Measurements from ENCODE around the gene TYRO3.
"Not testable (repeated sequence)": the region's sequence is repeated elsewhere in the genome, so short reads cannot be mapped to it uniquely, and the experiment has no call there.

TYRO3 gene

DNA sequence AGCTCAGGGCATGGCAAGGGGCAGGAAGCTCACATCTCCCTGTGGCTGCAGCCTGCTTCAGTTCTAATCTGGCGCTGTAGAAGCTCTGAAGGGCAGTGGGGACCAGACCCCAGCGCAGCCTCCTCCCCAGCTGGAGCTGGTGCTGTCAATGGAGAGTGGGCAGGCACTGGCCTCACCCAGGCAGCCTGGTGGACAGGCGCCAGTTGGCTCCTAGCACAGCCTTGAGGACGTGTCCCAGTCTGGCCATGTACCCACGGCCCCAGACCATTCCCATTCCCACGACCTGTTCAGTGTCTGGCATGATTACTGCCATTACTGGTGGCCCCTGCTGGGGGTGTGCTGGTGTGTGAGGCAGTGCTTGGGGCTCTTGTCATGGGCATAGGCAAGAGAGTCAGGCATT is 16.3 kb downstream of the TYRO3 start:
- no peak for DNase-seq

DNA sequence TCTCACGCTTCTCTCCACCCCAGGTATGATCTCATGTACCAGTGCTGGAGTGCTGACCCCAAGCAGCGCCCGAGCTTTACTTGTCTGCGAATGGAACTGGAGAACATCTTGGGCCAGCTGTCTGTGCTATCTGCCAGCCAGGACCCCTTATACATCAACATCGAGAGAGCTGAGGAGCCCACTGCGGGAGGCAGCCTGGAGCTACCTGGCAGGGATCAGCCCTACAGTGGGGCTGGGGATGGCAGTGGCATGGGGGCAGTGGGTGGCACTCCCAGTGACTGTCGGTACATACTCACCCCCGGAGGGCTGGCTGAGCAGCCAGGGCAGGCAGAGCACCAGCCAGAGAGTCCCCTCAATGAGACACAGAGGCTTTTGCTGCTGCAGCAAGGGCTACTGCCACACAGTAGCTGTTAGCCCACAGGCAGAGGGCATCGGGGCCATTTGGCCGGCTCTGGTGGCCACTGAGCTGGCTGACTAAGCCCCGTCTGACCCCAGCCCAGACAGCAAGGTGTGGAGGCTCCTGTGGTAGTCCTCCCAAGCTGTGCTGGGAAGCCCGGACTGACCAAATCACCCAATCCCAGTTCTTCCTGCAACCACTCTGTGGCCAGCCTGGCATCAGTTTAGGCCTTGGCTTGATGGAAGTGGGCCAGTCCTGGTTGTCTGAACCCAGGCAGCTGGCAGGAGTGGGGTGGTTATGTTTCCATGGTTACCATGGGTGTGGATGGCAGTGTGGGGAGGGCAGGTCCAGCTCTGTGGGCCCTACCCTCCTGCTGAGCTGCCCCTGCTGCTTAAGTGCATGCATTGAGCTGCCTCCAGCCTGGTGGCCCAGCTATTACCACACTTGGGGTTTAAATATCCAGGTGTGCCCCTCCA is 19.1 kb downstream of the TYRO3 start:
- DNase-seq, result no peak

DNA sequence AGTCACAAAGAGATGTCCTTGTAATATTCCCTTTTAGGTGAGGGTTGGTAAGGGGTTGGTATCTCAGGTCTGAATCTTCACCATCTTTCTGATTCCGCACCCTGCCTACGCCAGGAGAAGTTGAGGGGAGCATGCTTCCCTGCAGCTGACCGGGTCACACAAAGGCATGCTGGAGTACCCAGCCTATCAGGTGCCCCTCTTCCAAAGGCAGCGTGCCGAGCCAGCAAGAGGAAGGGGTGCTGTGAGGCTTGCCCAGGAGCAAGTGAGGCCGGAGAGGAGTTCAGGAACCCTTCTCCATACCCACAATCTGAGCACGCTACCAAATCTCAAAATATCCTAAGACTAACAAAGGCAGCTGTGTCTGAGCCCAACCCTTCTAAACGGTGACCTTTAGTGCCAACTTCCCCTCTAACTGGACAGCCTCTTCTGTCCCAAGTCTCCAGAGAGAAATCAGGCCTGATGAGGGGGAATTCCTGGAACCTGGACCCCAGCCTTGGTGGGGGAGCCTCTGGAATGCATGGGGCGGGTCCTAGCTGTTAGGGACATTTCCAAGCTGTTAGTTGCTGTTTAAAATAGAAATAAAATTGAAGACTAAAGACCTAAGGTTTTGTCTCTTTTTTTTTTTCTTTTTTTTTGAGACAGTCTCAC is 19.8 kb downstream of the TYRO3 start:
- DNase-seq, result no peak

DNA sequence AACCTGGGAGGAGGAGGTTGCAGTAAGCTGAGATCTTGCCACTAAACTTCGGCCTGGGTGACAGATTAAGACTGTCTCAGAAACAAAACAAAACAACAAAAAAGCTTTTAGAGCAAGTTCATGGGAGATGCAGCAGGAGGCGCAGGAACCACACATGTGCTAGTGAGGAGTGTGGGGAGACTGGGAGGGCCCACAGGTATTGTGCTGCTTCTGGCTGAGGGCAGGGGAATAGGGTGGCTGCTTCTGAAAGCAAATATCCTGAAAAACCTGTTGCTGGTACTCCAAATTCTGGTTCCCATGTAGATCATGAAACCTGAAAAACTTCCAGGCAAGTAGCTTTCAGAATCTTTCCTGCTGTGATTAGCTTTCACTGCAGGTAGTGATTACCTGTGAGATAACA is 22.1 kb downstream of the TYRO3 start:
- DNase-seq, result peak; percentile 44

DNA sequence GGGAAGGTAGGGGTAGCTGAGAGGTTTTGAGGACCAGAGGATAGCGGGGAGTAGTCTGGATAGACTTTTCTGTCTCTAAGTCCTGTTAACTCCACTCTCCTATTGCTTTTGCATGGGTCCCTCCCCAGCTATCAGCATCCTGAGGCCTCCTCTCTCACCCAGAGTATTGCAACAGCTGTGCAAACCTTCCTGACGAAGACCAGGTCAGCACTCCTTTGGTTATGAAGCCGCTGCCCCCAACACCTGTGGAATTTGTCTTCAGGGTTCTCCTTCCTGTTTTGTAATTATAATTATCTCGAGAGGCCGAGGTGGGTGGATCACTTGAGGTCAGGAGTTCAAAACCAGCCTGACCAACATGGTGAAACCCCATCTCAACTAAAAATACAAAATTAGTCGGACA is 24.8 kb downstream of the TYRO3 start:
- peak; percentile 67 for DNase-seq

DNA sequence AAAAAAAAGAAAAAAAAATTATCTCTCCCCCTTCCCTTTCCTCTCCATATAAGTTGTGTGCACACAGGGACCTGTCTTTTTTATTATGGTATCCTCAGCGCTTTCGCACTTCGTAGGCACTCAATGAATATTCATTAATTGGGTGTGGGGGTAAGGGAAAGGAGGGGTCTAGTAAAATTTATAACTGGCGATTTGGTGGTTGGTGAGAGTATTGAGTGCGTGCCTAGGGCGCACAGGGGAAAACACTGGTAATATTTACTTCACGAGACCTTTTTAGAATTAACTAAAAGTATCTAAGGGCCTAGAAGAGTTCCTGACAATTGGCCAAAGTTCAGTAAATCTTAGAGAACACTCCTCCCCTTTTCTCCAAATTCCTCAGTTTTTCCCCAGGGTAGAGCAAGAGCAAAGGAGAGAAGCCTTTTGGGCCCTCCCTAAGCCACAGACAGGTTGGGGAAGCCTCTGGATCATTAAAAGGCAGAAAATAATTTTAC is 25.7 kb downstream of the TYRO3 start:
- no peak for DNase-seq

DNA sequence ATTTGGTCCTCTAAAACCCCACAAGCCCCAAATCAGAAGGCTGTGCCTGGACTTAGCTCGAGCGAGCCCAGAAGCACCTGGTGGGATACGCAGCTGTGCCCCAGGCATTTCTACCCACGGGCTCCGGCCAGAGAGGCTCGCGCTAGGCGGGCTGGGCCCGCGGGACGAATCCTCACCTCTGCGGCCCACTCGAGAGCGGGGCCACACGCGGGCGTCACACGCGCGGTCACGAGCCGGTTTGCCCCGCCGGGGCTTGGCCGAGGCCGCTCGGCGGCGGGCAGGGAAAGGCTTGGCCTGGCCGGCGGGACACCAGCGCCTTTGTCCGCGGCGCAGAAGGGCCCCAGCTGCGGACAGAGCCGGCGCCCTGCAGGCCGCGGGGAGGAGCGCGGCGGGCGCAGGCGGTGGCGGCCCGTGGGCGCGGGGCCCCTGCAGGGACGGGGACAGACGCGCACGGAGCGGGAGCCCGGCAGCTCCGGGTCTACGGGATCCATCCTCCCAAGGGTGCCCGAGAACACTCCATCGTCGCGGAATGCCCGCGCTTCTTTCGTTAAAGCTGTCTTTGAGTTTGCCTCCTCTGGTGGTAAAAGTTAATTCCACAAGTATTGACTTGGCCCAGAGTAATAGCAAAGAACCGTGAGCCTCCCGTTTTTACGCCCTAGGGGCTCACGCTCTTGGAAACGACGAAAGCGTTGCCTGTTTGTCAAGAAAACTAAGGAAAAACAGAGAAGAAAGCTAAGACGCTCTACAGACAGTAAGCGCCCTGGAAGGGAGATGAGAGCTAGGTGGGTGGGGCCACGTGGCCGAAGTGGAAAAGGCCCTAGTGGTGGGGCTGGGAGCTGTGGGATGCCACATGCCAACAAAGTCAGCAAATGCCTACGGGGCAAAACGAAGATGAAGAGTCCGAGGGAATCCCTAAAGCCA is 26.4 kb downstream of the TYRO3 start:
- peak; percentile 46 for DNase-seq

DNA sequence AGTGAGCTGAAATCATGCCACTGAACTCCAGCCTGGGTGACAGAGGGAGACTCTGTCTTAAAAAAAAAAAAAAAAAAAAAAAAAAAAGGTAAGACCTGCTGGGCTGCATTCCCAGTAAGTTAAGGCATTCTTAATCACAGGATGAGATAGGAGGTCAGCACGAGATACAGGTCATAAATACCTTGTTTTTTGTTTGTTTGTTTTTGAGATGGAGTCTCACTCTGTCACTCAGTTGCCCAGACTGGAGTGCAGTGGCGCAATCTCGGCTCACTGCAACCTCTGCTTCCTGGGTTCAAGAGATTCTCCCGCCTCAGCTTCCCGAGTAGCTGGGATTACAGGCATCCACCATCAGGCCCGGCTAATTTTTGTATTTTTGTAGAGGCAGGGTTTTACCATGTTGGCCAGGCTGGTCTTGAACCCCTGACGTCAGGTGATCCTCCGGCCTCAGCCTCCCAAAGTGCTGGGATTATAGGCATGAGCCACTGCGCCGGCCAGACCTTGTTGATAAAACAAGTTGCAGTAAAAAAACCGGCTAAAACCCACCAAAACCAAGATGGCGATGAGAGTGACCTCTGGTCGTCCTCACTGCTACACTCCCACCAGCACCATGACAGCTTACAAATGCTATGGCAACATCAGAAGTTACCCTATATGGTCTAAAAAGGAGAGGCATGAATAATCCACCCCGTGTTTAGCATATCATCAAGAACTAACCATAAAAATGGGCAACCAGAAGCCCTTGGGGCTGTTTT is 27.7 kb downstream of the TYRO3 start:
- DNase-seq, result not testable (repeated sequence)

DNA sequence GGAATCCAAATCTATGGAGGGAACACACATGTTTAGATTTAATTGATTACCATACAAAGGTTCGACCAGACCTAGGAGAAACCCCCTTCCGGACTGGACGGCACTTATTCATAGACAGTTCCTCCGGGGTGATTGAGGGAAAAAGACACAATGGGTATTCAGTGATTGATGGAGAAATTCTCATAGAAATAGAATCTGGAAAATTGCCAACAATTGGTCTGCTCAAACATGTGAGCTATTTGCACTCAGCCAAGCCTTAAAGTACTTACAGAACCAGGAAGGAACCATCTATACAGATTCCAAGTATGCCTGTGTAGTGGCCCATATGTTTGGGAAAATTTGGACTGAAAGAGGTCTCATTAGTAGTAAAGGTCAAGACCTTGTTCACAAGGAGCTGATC is 30.0 kb downstream of the TYRO3 start:
- not testable (repeated sequence) for DNase-seq

DNA sequence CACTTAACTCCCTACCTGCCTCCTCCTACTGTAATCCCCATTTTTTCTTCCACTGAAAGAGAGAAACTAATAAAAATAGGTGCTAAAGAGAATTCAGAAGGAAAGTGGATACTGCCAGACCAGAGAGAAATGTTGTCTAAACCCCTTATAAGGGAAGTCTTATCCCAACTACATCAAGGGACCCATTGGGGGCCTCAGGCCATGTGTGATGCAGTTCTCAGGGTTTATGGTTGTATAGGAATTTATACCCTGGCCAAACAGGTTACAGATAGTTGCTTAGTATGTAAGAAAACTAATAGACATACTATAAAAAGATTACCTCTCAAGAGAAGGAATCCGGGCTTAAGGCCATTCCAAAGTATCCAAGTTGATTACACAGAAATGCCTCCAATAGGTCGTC is 30.6 kb downstream of the TYRO3 start:
- DNase-seq, result not testable (repeated sequence)

DNA sequence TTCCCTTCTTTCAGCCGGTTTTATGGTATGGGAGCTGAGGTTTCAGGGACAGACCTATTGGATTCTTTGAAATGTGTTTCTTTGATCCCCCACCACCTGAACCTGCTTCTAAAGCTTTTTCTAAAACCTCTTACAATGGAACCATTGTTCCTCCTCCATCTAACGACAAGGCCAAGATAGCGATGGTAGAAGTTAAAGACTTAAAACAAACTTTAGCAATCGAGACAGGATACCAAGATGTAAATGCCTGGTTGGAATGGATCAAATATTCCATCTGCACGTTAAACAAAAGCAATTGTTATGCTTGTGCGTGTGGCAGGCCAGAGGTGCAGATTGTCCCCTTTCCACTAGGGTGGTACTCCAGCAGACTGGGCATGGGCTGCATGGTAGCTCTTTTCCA is 32.2 kb downstream of the TYRO3 start:
- not testable (repeated sequence) for DNase-seq

DNA sequence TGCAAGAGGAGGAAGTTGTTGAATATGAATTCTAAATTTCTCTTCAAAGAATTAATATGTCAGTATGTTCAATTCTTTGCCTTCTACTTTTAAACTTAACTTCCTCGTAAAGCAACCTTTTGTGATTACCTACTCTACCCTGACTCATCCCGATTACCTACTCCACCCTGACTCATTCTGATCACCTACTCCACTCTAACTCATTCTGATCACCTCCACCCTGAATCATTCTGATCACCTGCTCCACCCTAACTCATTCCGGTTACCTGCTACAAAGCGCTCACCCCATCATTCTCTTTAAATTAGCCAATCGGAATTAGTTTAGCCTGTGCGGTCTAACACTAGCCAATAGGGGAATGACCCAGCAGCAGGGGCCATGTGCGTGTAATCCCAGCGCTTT is 33.7 kb downstream of the TYRO3 start:
- DNase-seq, result not testable (repeated sequence)

DNA sequence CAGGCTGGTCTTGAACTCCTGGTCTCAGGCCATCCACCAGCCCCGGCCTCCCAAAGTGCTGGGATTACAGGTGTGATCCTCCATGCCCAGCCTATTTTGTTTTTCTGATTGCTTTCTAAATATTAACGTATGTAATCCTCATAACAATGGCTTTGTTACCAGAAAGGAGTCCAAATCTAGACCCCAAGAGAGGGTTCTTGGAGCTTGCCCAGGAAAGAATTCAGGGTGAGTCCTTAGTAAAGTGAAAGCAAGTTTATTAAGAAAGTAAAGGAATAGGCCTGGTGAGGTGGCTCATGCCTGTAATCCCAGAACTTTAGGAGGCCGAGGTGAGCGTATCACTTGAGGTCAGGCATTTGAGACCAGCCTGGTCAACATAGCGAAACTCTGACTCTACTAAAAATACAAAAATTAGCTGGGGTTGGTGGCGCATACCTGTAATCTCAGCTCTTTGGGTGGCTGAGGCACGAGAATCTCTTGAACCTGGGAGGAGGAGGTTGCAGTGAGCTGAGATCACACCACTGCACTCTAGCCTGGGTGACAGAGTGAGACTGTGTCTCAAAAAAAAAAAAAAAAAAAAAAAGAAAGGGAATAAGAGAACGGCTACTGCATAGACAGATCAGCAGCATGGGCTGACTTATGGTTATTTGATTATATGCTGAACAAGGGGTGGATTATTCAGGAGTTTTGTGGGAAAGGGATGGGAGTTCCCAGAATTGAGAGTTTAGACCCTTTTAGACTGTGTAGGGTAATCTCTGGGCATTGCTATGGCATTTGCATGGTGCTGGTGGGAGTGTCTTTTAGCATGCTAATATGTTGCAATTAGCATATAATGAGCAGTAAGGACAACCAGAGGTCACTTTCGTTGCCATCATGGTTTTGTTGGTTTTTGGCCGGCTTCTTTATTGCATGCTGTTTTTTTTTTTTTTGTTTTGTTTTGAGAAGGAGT is 36.1 kb downstream of the TYRO3 start:
- no peak for DNase-seq

DNA sequence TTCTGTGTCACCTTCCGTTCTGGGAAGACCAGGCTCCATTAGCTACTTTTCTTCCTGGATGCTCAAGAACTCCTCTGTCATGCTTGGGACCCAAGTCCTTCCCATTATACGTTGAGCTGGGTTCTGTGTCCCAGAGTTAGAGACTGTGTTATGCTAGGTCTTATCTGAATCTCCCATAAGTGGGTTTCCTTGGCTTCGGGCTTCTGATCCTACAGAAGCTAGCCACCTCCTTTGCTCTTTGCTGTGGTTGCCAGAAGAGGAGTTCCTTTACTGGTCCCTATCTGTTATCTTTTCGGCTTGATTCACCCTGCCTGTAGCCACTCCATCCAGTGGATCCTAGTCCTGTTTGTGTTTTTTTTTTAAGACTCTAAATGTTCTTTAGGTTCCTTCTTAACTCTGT is 38.0 kb downstream of the TYRO3 start:
- no peak for DNase-seq

DNA sequence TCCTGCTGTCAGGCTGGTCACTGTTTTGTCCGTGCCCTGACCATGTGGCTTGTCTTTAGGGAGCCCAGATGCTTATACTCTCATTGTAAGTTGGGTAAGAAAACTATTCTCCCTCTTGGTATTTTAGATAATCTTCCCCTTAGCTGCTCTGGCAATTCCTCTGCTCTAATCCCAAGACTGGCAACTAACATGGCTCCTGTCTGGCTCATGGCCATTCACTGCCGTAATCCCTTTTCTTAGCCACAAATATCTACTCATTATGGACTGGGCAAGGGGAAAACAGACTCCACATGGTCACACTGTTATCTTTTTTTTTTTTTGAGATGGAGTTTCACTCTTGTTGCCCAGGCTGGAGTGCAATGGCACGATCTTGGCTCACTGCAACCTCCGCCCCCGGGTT is 38.8 kb downstream of the TYRO3 start:
- DNase-seq, result no peak

DNA sequence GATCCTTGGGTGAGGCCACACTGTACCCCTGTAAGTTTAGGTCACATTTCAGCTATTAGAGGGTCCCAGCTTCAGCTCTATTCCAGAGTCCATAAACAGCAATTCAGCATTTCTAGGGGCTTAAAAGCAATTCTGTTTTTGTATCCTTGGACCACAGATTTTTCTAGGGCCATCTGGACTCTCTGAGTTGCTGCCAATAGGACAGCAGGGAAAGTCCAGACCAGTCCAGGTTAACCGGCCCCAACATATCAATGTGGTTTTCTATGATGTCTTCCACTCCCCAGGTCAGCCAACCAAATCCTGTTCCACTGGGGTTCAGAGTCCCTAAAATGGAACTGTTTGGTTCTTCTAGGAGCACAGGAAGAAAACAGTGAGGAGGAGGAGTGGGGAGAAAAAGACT is 40.0 kb downstream of the TYRO3 start:
- no peak for DNase-seq

DNA sequence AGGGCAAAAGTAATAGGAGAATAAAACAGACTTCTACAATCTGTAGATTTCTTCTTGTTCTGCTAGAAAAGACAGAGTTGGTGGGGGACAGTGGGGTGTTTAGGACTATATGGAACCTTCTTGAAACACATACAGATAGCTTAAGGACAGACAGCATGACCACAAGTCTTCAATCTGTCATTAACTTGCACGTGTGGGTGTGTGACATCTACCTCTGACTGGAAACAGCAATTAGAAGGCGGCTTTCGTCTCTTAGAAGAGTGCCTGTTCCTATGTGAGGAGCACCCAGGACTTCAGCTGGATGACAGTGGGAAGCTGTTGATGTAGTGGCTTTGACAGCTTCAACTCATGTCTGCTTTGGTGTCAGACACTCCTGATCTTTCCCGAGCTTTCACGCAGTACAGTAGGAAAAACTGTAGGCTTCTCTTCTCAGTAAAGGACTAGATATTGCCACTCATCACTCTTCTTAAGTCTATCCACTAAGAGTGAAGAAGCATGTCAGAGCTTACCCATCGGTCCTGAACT is 44.5 kb downstream of the TYRO3 start:
- no peak for DNase-seq

DNA sequence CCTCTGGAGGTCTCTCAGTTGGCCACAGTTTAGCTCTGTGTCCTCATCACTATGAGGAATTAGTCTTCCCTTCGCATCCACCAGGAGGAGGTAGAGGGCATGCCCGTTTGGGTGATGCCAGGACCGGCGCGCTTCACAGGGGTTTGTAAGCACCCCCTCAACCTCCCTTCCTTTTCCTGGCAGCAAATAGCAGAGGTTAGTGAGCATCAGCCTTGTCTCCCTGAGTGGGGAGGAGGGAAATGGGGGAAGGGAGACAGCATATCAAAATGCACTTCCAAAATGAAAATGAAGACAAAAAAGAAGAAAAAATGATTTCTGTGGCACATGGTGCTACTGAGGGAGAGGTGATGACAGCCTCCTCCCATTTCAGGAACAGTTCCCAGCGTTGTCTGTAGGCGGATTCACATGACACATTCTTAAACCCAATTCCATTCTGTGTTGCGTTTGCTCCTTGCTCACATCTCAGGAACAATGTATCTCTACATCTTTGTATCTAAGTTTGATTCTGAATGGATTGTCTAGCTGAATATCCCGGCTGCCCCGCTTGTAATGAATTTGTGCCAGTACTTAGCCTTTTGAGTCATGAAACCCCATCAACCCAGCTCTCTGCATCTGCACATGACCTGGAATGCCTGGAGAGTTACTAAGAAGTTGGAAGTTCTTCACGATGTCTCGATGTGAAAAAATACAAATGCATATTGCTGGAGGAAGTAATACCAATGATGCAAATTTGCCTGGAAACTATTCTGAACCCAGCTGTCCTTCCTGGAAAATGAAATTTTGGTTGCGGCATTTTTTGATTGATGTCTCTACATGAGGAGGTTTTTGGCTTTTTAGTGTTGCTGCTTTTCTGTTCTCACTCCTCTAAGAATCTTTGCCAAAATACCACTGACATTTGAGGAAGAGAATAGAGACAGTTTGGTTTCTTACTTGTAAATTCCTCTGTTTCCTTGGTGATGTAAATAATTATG is 45.2 kb downstream of the TYRO3 start:
- DNase-seq, result peak; percentile 61

DNA sequence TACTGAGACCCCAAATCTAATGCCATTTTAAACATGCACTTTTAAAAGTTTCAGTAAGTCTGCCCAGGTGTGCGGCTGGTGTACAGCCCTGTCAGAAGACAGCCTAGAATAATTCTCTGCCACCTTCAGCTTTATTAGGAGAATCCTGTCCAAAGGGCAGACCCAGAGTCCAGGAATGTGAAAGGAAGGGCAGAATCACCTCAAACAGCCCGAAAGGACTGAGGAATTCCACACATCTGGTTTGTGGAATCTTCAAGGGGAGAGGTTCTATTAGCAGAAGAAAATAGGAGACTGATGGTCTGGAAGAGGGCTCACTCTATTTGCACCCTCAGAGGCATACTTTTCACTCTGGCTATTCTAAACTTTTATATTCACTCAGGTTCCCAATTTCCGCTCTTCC is 46.6 kb downstream of the TYRO3 start:
- no peak for DNase-seq

DNA sequence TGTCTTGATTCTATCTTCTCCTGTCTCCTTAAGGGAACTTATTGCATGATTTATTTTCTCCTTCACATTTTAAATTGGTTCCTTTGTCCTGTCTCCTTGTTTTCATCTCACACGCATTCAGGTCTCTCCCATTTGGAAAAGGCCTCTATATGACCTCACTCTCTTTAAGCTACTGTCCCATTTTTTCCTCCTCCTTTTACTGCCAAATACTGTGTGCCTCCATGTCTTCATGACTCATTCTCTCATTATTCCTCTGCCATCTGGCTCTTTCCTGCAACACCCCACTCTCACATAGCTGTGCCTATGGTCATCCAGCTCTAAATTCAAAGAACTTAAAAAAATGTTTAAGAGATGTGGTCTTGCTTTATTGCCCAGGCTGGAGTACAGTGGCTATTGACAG is 48.0 kb downstream of the TYRO3 start:
- no peak for DNase-seq

Measured in RPMI8226 (cell line).